ENCODE measurements around the gene NXT1.

GRCh38 chr20:23344336-23344735, 6.3 kb upstream of the NXT1 start:
- no peak for TF ChIP-seq HDGF (IDR thresholded peaks at IDR 0.05; ENCODE audit: borderline replicate concordance)
- TF ChIP-seq SP1 (IDR thresholded peaks at IDR 0.05): no peak
- TF ChIP-seq NFRKB (IDR thresholded peaks at IDR 0.05): no peak
- TF ChIP-seq FOXM1 (IDR thresholded peaks at IDR 0.05; ENCODE audit: borderline replicate concordance): no peak
- no peak for TF ChIP-seq BHLHE40 (IDR thresholded peaks at IDR 0.05; ENCODE audit: borderline replicate concordance)
- no peak for TF ChIP-seq TARDBP (IDR thresholded peaks at IDR 0.05)

Measured in HEK293T (cell line).